Measurements from ENCODE around the gene HECTD3.

HECTD3 gene

GRCh38 chr1:45010855-45011811 is at the start of gene HECTD3:
Gene HECTD3, minus strand, starts transcription at chr1:45011324. Its CDS starts 67 bp downstream, at chr1:45011257.
- peak; percentile 52 for DNase-seq (ENCODE audit: low read depth)

DNA sequence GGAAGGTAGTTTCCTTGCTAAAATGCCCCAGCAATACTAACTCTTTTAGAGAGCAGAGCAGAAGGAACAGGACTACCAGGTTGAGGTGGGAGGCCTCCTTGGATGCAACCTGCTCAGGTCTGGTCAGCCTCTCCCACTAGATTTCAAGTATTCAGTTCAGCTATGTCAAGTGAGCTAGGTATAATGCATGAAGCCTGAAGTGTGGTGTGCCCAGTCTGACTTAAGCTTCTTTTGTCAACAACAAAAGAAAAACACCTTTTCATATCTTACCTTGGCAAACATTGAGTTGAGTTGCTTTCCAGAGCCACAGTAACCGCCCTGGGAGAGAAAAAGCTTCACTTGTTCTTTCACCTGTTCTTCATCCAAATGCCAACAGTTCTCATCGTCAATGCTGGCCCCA is 48.7 kb upstream of the HECTD3 start:
- DNase-seq (ENCODE audit: low read depth), result no peak

DNA sequence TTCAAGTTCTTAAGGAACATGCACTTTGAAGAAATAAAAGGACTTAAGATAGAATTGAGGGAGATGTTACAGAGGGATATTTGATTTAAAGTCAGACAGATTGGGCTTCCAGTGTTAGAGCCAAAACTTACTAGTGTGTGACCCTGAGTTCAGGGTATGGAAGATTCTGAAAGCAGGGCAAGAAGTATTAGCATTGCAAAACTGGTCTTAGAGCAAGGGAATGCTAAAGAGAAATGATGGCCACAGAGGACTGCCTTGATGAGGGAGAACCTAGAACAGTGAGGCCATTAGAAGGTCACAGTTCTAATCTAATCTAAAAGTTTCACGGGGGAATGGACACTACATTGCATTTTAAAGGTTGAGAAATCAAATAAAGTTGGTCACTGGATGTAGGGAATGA is 46.4 kb upstream of the HECTD3 start:
- no peak for DNase-seq (ENCODE audit: low read depth)

GRCh38 chr1:45051005-45051772 is 40.1 kb upstream of the HECTD3 start:
- DNase-seq (ENCODE audit: low read depth), result no peak

- DNase-seq (ENCODE audit: low read depth), result no peak
Observed at GRCh38 chr1:45047032-45047431, 35.9 kb upstream of the HECTD3 start.

- no peak for DNase-seq (ENCODE audit: low read depth)
Observed at GRCh38 chr1:45044916-45045315, 33.8 kb upstream of the HECTD3 start.

DNA sequence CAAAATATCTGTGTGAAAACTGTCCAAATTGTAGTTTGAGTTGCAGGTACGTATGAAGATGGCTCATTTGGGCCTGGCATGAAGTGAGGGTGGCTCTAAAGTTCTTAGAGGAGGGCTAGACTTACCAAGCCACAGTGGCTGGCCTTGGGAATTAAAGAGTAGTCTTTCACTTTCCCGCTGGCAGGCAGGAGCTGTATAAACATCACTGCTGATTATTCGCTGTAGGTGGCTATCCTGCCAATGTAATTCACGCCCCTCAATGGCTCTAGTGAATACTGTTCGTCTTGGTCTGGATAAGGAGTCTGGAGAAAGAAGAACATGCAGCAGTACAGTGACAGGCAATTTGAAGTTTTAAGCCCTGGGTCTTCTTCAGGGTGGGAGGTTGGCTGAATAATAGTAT is 32.0 kb upstream of the HECTD3 start:
- DNase-seq (ENCODE audit: low read depth), result no peak

DNA sequence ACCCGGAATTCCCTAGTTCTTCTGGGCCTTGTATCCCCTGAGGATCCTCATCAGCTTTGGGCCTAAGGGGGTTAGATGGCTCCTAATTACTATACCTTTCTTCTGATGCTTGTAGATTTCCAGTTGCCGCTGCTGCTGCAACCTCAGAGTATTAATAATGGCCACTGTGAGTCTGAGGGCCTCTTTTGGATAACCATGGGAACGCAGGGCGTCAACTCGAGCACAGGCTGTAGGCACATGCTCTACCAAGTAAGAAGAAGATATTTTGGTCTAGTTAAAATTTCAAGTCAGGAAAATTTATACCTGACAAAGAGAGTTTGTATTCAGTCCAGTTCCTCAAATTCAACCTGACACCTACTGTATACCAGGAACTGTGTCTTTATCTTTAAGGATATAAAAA is 29.2 kb upstream of the HECTD3 start:
- DNase-seq (ENCODE audit: low read depth), result no peak

DNA sequence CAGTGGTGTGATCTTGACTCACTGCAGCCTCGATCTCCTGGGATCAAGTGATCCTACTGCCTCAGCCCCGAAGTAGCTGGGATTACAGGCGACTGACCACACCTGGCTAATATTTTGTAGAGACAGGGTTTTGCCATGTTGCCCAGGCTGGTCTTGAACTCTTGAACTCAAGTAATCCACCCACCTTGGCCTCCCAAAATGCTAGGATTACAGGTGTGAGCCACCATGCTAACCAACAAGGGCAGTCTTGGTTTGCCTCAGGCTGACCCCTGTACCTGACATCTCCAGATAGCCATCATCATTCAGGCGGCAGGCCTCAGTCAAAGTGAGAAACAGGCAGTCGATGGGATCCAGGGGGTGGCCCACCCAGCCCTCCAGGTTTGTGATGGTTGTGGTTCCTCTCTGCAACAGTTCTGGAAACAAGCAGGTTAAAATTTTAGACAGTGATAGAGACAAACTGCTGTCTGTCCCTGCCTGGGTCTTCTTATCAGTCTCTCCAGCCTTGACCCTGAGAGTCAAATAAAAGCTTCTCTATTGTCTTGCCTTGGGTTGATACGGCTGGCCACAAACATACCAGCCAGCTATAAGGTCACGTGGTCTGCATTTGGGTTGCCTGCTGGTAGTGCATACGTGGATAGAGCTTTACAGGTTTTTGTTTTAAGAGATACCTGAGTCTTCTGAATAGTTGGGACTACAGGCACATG is 27.7 kb upstream of the HECTD3 start:
- DNase-seq (ENCODE audit: low read depth), result no peak

GRCh38 chr1:45038240-45038639 is 27.1 kb upstream of the HECTD3 start:
- no peak for DNase-seq (ENCODE audit: low read depth)

DNA sequence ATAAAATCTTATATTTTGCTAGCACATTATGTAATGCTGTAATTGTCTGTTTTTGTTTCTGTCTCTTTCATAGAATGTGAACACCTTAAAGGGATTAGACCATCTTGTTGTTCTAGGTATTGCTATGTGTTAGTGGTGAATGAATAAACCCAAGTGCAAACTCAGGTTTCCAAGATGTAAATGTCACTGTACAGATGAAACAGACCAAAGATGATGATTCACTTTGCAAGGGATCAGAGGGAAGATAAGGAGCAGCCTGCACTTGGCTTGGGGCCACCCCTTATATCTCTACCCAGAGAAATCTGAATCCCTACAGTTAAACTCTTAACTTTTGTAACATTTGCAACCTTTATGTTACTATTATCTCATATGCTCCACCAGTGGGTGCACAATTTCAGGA is 26.3 kb upstream of the HECTD3 start:
- no peak for DNase-seq (ENCODE audit: low read depth)

GRCh38 chr1:45035631-45036301 is 24.6 kb upstream of the HECTD3 start:
- DNase-seq (ENCODE audit: low read depth), result no peak

- DNase-seq (ENCODE audit: low read depth), result no peak
Observed at GRCh38 chr1:45033356-45033755, 22.2 kb upstream of the HECTD3 start.

DNA sequence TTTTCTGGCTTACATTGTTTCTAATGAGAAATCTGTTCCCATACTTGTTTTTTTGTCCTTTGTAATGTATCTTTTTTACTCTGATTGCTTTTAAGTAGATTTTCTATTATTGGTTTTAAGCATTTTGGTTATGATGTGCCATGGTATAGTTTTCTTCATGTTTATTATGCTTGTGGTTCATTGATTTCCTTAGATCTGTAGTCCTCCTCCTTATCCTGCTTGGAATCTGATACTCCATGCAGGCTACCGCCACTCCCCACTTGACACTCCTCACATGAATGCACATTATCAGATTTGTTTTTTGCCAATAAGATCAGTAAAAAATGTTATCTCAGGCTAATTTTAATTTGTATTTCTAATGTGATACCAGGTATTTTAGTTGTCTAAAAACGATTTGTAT is 21.7 kb upstream of the HECTD3 start:
- DNase-seq (ENCODE audit: low read depth), result no peak

GRCh38 chr1:45026446-45026845 is 15.3 kb upstream of the HECTD3 start:
- DNase-seq (ENCODE audit: low read depth), result no peak

GRCh38 chr1:45023663-45024062 is 12.5 kb upstream of the HECTD3 start:
- no peak for DNase-seq (ENCODE audit: low read depth)

DNA sequence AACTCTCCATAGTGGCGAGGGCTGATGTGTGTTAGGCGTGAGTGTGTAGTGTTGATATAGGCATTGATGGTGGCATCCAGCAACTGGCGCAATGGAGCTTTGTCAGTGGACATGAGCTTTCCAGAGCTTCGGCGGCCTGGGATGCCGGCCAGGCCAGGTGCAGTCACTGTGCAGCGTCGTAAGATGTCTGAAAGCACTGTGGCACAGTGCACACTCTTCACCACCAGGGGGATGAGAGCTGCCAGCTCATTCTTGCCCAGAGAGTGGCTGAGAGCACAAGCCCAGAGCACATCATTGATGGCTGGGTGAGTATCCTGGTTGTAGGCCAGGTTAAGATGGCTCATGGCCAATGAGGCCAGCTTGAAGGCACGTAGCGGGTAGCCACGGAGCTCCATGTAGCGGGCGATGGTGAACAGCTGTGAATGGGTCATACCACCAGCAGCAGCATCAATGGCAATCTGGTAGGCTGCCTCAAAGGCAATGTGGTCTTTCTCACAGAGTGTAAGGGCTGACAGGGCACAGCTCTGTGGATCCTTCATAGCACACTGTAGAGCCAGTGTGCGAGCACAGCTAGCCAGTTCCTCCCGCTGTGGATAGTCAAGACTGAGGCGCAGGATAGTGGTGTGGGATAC is 7.6 kb upstream of the HECTD3 start:
- DNase-seq (ENCODE audit: low read depth), result peak; percentile 17

GRCh38 chr1:45016767-45017166 is 5.6 kb upstream of the HECTD3 start:
- no peak for DNase-seq (ENCODE audit: low read depth)

DNA sequence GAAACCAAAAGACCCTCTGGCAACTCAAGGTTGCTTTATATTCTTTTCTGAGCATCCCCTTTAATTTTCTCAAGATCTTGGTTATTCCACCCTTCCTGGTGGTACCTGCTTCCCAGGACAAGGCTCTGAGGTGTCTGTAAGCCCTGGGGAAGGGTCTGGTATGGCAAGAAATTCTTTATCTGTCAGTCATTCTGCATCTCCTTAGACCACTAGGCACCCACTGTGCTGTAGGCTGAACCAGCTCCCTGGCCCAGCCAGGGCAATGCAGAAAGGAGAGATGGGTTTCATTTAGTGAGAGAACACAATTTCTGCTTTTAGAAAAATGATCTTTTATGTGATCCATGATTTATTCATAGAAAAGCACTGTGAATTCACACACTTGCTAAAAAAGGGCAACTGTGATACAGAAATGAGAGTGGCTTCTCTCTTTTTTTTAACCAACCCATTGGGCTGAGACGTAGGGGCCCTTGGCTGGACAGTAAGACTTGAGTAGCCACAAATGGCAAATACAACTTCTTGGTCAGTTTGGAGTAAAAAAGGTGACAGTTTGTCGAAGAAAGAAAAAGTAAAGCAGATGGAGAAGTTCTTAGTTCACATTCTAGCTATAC is 5.1 kb upstream of the HECTD3 start:
- no peak for DNase-seq (ENCODE audit: low read depth)

DNA sequence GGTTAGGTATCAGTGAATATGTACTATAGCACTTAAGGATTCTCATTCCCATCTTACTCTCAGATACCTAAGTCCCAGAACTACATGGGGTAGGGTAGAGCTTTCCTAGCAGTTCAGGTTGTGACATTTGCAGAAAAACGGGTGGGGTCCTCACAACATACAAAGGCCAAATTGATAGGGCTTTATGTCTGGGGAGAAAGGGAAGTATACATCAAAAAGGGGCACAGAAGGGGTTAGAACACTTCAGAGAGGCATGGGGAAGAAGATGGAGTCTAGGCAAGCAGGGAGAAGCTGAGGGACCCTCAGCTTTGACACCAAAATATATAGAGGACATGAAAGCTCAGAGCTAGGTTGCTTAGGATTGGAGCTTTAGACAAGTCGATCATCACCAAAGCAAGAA is 4.6 kb upstream of the HECTD3 start:
- no peak for DNase-seq (ENCODE audit: low read depth)
